KMS-11 (cell line): Measurements from ENCODE around the gene GRK6.

Source experiments
- H2AFZ ChIP-seq: fragments of 200-600 bp; sonication (generic); 2 replicates; pipeline ENCODE4 v1.6.1; 2016; ENCODE audit warnings: antibody characterized with exemption, mixed run types, low read depth
- H3K27ac ChIP-seq: fragments of 200-600 bp; sonication (generic); 2 replicates; pipeline ENCODE4 v1.6.1; 2016; ENCODE audit warnings: mild to moderate bottlenecking, mixed run types
- H3K27me3 ChIP-seq: fragments of 200-600 bp; sonication (generic); 2 replicates; pipeline ENCODE4 v1.6.1; 2017; ENCODE audit warnings: mild to moderate bottlenecking, low read depth, mixed run types, moderate library complexity; ENCODE audit not compliant: insufficient read depth
- H3K36me3 ChIP-seq: fragments of 200-600 bp; sonication (generic); 2 replicates; pipeline ENCODE4 v1.6.1; 2017; ENCODE audit warnings: mild to moderate bottlenecking, mixed run types; ENCODE audit not compliant: insufficient read depth
- H3K4me1 ChIP-seq: fragments of 200-600 bp; sonication (generic); 2 replicates; pipeline ENCODE4 v1.6.1; 2016; ENCODE audit warnings: mild to moderate bottlenecking, low read depth, mixed run types; ENCODE audit not compliant: poor library complexity, severe bottlenecking
- H3K4me2 ChIP-seq: fragments of 200-600 bp; sonication (generic); 2 replicates; pipeline ENCODE4 v1.7.0; 2016; ENCODE audit warnings: mild to moderate bottlenecking, mixed run types
- H3K4me3 ChIP-seq: fragments of 200-600 bp; sonication (generic); IDR thresholded peaks from 2 replicates; pipeline ENCODE4 v1.6.1; 2017; ENCODE audit warnings: low read depth, low read length, mixed read lengths; ENCODE audit not compliant: insufficient read depth
- H3K79me2 ChIP-seq: fragments of 200-600 bp; sonication (generic); 2 replicates; pipeline ENCODE4 v1.6.1; 2016; ENCODE audit warnings: low read depth, mixed run types; ENCODE audit not compliant: insufficient read depth
- H3K9ac ChIP-seq: fragments of 200-600 bp; sonication (generic); 2 replicates; pipeline ENCODE4 v1.6.1; 2016; ENCODE audit warnings: mild to moderate bottlenecking, mixed run types
- H4K20me1 ChIP-seq: fragments of 200-600 bp; sonication (generic); 2 replicates; pipeline ENCODE4 v1.6.1; 2016; ENCODE audit warnings: mild to moderate bottlenecking, mixed run types; ENCODE audit not compliant: insufficient read depth
- TF ChIP-seq, protein P1 (sequence below): fragments of 200-600 bp; sonication (generic); conservative IDR thresholded peaks from 2 replicates; pipeline ENCODE4 v1.6.1; 2017; ENCODE audit warnings: low read depth, mild to moderate bottlenecking, antibody characterized with exemption, low read length, moderate library complexity, mixed read lengths

GRK6 gene

DNA sequence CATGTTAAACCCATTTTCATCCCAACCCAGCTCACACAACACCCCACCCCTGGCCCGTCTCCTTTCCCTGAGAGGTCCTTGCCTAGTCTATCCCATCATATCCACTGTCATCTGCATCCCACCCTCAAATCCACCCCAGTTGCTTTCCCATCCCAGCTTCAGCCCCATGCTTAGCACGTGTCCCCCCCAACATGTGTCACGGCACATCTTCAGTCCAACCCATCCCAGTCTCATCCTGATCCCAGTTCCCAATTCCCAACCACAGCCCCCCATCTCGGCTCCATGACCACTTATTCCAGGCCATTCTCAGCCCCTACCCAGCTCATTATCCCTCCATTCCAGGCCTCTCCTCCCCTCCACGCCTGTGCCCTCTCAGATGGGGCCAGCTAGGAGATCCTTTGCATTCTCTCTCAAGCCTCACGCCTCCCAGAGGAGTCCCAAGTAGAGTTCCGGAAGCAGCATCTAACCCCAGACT, 47.6 kb downstream of the GRK6 start:
- H3K27me3 ChIP-seq = no peaks in the 10 kb centered on the region
- H2AFZ ChIP-seq = no peak overlapping the region
- no peak overlapping the region for H3K9ac ChIP-seq
- no peaks in the 10 kb centered on the region for H3K36me3 ChIP-seq
- TF ChIP-seq, protein P1, sequence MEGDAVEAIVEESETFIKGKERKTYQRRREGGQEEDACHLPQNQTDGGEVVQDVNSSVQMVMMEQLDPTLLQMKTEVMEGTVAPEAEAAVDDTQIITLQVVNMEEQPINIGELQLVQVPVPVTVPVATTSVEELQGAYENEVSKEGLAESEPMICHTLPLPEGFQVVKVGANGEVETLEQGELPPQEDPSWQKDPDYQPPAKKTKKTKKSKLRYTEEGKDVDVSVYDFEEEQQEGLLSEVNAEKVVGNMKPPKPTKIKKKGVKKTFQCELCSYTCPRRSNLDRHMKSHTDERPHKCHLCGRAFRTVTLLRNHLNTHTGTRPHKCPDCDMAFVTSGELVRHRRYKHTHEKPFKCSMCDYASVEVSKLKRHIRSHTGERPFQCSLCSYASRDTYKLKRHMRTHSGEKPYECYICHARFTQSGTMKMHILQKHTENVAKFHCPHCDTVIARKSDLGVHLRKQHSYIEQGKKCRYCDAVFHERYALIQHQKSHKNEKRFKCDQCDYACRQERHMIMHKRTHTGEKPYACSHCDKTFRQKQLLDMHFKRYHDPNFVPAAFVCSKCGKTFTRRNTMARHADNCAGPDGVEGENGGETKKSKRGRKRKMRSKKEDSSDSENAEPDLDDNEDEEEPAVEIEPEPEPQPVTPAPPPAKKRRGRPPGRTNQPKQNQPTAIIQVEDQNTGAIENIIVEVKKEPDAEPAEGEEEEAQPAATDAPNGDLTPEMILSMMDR = no peak
- H3K4me1 ChIP-seq = peaks cover 5% of the 10 kb centered on the region
- H3K4me2 ChIP-seq = no peak overlapping the region
- no peaks in the 10 kb centered on the region for H3K79me2 ChIP-seq
- no peak overlapping the region for H3K4me3 ChIP-seq
- no peaks in the 10 kb centered on the region for H4K20me1 ChIP-seq
- no peak overlapping the region for H3K27ac ChIP-seq

DNA sequence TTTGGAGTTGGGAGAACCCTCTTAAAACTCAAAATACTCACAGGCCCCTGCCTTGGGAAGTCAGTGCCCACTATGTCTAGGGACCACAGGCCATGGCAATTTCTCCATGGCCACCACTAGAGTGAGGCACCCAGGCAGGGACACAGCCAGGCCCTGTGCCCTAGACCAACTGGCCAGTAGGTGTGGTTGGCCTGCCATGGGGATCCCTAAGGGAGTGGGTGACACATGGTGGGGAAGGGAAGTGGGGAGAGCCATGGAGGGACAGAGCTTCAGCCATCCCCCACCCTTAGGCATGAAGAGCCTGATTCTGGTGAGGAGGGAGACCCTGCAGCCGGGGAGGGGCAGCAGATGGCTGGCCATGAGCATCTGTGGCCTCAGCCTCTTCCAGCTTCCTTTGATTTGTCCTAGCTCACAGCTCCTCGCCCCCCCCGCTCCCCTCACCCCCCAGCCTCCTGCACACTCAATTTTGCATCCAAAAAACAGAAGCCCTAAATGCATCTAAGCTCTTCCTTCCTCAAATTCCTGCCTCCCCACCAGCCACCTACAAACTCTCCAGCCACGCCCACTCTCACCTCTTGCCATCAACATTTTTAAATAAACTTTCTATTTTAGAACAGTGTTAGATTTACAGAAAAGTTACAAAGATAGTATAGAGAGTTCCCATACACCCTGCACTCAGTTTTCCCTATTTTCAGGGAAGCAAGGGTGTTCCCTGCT, 48.5 kb downstream of the GRK6 start:
- H3K4me3 ChIP-seq = no peak overlapping the region
- no peak overlapping the region for H3K9ac ChIP-seq
- no peaks in the 10 kb centered on the region for H4K20me1 ChIP-seq
- H3K4me2 ChIP-seq = no peak overlapping the region
- H3K79me2 ChIP-seq = no peaks in the 10 kb centered on the region
- no peak overlapping the region for H3K27ac ChIP-seq
- peaks cover 5% of the 10 kb centered on the region for H3K4me1 ChIP-seq
- H3K27me3 ChIP-seq = no peaks in the 10 kb centered on the region
- TF ChIP-seq, protein P1 = no peak
- no peaks in the 10 kb centered on the region for H3K36me3 ChIP-seq
- no peak overlapping the region for H2AFZ ChIP-seq

DNA sequence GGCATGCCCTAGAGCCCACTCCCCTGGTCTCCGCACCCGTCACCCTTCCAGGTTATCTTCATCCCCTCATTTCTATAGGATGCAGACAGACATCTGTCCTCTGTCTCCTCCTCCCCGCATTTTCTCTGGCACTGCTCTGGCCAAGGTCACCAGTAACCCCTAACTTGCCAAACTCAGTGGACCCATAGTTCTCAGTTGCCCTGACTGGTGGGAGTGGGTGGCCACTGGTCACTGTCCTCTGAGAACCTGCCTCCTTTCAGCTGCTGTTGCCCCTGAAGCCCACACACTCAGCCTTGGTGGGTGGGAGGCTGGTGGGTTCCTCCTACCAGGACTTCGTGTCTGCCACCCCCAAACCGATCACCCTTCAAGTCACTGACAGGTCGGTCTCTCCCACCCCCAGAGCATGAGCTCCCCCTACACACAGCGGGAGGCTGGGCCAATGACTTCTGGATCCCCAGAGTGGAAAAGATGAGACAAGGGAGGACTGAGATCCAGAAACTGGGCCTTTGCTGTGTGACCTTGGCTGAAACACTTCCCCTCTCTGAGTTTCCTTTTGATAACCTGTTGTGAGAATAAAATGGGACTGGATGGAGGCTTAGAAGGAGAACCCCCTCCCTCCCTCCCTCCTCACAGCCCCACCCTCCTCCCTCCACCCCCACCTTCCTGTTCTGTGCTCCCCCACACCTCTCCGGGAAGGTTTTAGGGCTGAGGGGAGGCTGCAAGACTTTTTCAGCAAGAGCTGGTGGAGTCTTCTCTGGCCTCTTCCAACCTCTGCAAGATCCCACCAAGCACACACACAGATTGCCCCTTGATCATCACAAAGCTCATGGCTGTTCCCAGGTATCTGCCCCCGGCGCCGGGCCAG, 49.3 kb downstream of the GRK6 start:
- TF ChIP-seq, protein P1 = no peak
- peaks cover 5% of the 10 kb centered on the region for H3K4me1 ChIP-seq
- H3K27ac ChIP-seq = no peak overlapping the region
- H3K36me3 ChIP-seq = no peaks in the 10 kb centered on the region
- H2AFZ ChIP-seq = no peak overlapping the region
- no peak overlapping the region for H3K4me2 ChIP-seq
- no peak overlapping the region for H3K9ac ChIP-seq
- no peaks in the 10 kb centered on the region for H4K20me1 ChIP-seq
- H3K79me2 ChIP-seq = no peaks in the 10 kb centered on the region
- no peak overlapping the region for H3K4me3 ChIP-seq
- H3K27me3 ChIP-seq = no peaks in the 10 kb centered on the region

DNA sequence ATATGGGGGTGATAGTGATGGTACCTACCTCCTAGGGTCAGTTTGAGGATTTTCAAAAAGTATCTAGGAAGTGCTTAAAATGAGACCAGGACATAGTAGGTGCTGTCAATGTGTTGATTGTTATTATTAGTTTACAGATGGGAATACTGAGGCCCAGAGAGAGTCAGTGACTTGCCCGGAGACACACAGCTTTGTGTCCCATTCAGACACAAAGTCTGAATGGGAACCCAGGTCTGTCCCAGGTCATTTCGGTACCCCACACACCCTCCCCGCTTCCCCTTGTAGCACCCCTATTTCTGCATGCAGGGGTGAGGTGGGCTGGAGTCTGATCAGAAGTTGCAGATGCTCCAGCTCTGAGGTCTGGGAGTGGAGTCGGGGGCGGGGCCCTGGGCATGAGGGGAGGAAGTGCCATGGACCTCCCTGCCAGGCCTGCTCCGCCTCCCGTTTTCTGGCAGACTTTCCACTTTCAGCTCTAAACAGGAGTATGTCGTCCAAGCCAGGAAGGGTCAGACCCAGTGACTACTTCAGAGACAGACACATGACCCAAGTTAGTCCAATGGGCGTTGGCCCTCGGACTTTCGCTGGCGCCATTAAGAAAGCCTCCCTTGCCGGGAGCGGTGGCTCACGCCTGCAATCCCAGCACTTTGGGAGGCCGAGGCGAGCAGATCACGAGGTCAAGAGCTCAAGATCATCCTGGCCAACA, 50.2 kb downstream of the GRK6 start:
- Histone ChIP-seq H2AFZ (no peak overlapping the region), H3K4me2 (no peak overlapping the region), H3K27ac (no peak overlapping the region), H3K4me3 (no peak overlapping the region), H3K9ac (no peak overlapping the region), H3K79me2 (no peaks in the 10 kb centered on the region), H3K27me3 (no peaks in the 10 kb centered on the region), H3K36me3 (no peaks in the 10 kb centered on the region), H3K4me1 (no peaks in the 10 kb centered on the region), H4K20me1 (no peaks in the 10 kb centered on the region)
- TF ChIP-seq, protein P1 = no peak
